OCI-LY3 (cell line): Measurements from ENCODE around the gene CCNT2.

Experiments
- H2AFZ ChIP-seq: fragments of 200-600, 300-600 bp; shearing (Covaris generic); 2 replicates; pipeline ENCODE4 v1.6.0; 2014; ENCODE audit warnings: antibody characterized with exemption, low read depth, low read length
- H3K27ac ChIP-seq: fragments of 200-600, 300-600 bp; sonication (generic); 2 replicates; pipeline ENCODE4 v1.5.1; 2014; ENCODE audit warnings: mild to moderate bottlenecking, low read length, moderate library complexity, mixed read lengths
- H3K27me3 ChIP-seq: fragments of 200-600, 300-600 bp; sonication (generic); 2 replicates; pipeline ENCODE4 v1.6.1; 2014; ENCODE audit warnings: low read depth, low read length, mixed read lengths
- H3K36me3 ChIP-seq: fragments of 200-600, 300-600 bp; sonication (generic); replicated peaks from 2 replicates; pipeline ENCODE3; 2014; ENCODE audit warnings: low read depth, low read length, mixed read lengths
- H3K4me1 ChIP-seq: fragments of 300-600, 200-600 bp; sonication (generic); 2 replicates; pipeline ENCODE4 v1.6.1; 2014; ENCODE audit warnings: low read length, mixed read lengths
- H3K4me2 ChIP-seq: fragments of 200-600, 300-600 bp; sonication (generic); 2 replicates; pipeline ENCODE4 v1.6.1; 2014; ENCODE audit warnings: low read length, mixed read lengths
- H3K4me3 ChIP-seq: fragments of 300-600, 200-600 bp; sonication (generic); 2 replicates; pipeline ENCODE4 v1.5.1; 2014; ENCODE audit warnings: antibody characterized with exemption, mild to moderate bottlenecking, low read length, moderate library complexity
- H3K79me2 ChIP-seq: fragments of 300-600, 200-600 bp; shearing (Covaris generic); 2 replicates; pipeline ENCODE4 v1.6.1; 2014; ENCODE audit warnings: mild to moderate bottlenecking, low read length, mixed read lengths
- H3K9ac ChIP-seq: fragments of 300-600, 200-600 bp; shearing (Covaris generic); 2 replicates; pipeline ENCODE4 v1.6.0; 2014; ENCODE audit warnings: mild to moderate bottlenecking, low read length, moderate library complexity
- H3K9me3 ChIP-seq: fragments of 200-600, 300-600 bp; shearing (Covaris generic); 2 replicates; pipeline ENCODE4 v1.6.1; 2014; ENCODE audit warnings: low read length, mixed read lengths; ENCODE audit not compliant: insufficient read depth
- H4K20me1 ChIP-seq: fragments of 200-600, 300-600 bp; sonication (generic); 2 replicates; pipeline ENCODE4 v1.6.1; 2016; ENCODE audit warnings: low read length, mixed read lengths; ENCODE audit not compliant: insufficient read depth
- EZH2phosphoT487 ChIP-seq: fragments of 200-600 bp; shearing (Covaris generic); IDR thresholded peaks from 2 replicates; pipeline ENCODE4 v1.6.1; 2018; ENCODE audit warnings: antibody characterized with exemption, mixed run types, low read depth
- TF ChIP-seq, protein P1 (sequence below): fragments of 200-600, 300-600 bp; sonication (generic); IDR thresholded peaks from 2 replicates; pipeline ENCODE4 v1.5.1; 2014; ENCODE audit warnings: antibody characterized with exemption, low read length, low read depth

The CCNT2 gene

GRCh38 chr2:134985061-134985460, 66.4 kb downstream of the CCNT2 start:
- TF ChIP-seq, protein P1, sequence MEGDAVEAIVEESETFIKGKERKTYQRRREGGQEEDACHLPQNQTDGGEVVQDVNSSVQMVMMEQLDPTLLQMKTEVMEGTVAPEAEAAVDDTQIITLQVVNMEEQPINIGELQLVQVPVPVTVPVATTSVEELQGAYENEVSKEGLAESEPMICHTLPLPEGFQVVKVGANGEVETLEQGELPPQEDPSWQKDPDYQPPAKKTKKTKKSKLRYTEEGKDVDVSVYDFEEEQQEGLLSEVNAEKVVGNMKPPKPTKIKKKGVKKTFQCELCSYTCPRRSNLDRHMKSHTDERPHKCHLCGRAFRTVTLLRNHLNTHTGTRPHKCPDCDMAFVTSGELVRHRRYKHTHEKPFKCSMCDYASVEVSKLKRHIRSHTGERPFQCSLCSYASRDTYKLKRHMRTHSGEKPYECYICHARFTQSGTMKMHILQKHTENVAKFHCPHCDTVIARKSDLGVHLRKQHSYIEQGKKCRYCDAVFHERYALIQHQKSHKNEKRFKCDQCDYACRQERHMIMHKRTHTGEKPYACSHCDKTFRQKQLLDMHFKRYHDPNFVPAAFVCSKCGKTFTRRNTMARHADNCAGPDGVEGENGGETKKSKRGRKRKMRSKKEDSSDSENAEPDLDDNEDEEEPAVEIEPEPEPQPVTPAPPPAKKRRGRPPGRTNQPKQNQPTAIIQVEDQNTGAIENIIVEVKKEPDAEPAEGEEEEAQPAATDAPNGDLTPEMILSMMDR = no peak
- no peak overlapping the region for H3K4me2 ChIP-seq
- no peaks in the 10 kb centered on the region for H3K79me2 ChIP-seq
- H3K27me3 ChIP-seq = peaks cover 20% of the 10 kb centered on the region
- H3K27ac ChIP-seq = no peak overlapping the region
- no peaks in the 10 kb centered on the region for H3K4me1 ChIP-seq
- no peak overlapping the region for H3K9ac ChIP-seq
- no peaks in the 10 kb centered on the region for H3K9me3 ChIP-seq
- H3K4me3 ChIP-seq = no peak overlapping the region
- no peak overlapping the region for H2AFZ ChIP-seq
- no peaks in the 10 kb centered on the region for H4K20me1 ChIP-seq
- H3K36me3 ChIP-seq = no peaks in the 10 kb centered on the region

- Histone ChIP-seq H3K4me2 (peak overlapping the region; percentile 19; the same call in 1 of the 2 replicates), H3K9ac (no peak overlapping the region), H3K27me3 (peaks cover 20% of the 10 kb centered on the region), H3K4me3 (no peak overlapping the region), H3K36me3 (no peaks in the 10 kb centered on the region), H3K4me1 (no peaks in the 10 kb centered on the region), H4K20me1 (no peaks in the 10 kb centered on the region), H3K79me2 (no peaks in the 10 kb centered on the region), H3K9me3 (no peaks in the 10 kb centered on the region), H2AFZ (no peak overlapping the region), H3K27ac (no peak overlapping the region)
- TF ChIP-seq EZH2phosphoT487 = no peak
- TF ChIP-seq, protein P1 = peak; percentile 72
These were observed 70.5 kb downstream of the CCNT2 start for GRCh38 chr2:134988994-134989605.

DNA sequence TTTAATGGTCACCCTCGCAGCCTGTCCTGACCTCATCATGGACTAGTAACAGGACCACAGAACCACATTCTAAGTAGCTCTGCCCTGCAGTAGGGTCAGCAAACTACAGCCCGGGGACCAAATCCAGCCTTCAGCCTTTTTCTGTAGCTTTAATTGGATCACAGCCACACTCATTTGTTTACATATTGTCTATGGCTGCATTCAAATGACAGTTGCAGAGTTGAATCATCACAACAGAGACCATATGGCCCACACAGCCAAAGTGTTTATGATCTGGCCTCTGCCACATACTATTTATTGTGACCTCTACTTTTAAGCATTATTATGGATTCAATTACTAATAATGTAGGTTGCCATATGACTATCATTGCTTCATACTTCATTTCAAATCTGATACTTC, 80.9 kb downstream of the CCNT2 start:
- no peaks in the 10 kb centered on the region for H3K79me2 ChIP-seq
- H3K27ac ChIP-seq = no peak overlapping the region
- no peak overlapping the region for H3K4me2 ChIP-seq
- H3K4me1 ChIP-seq = peaks cover 5% of the 10 kb centered on the region
- no peak overlapping the region for H3K4me3 ChIP-seq
- no peak overlapping the region for H2AFZ ChIP-seq
- H3K9me3 ChIP-seq = no peaks in the 10 kb centered on the region
- no peaks in the 10 kb centered on the region for H3K36me3 ChIP-seq
- H3K9ac ChIP-seq = no peak overlapping the region
- TF ChIP-seq, protein P1 = no peak
- TF ChIP-seq EZH2phosphoT487 = no peak
- no peaks in the 10 kb centered on the region for H4K20me1 ChIP-seq
- H3K27me3 ChIP-seq = 0 out of 2 replicates have a peak, but pooled peaks cover 4% of the 10 kb centered on the region

GRCh38 chr2:135002836-135003235, 84.2 kb downstream of the CCNT2 start:
- Histone ChIP-seq H3K9ac (no peak overlapping the region), H3K4me3 (no peak overlapping the region), H3K36me3 (no peaks in the 10 kb centered on the region), H3K27ac (no peak overlapping the region), H3K27me3 (peaks cover 20% of the 10 kb centered on the region; the same call in 1 of the 2 replicates), H3K4me1 (peaks cover 8% of the 10 kb centered on the region), H3K9me3 (no peaks in the 10 kb centered on the region), H4K20me1 (no peaks in the 10 kb centered on the region), H3K4me2 (no peak overlapping the region), H2AFZ (no peak overlapping the region), H3K79me2 (no peaks in the 10 kb centered on the region)
- TF ChIP-seq, protein P1 = no peak
- no peak for TF ChIP-seq EZH2phosphoT487
